GM21717 (cell line): Measurements from ENCODE around the gene TAF11L12.
"Not testable (repeated sequence)": the region's sequence is repeated elsewhere in the genome, so short reads cannot be mapped to it uniquely, and the experiment has no call there.

Experiments used
- ATAC-seq: cut with Tn5 transposase; IDR thresholded peaks from one replicate; pipeline ENCODE4 v1.9.1; 2021; ENCODE audit warnings: mild to moderate bottlenecking, moderate library complexity; ENCODE audit not compliant: unreplicated experiment

TAF11L12 gene

GRCh38 chr5:17610092-17610491, at the start of gene TAF11L12:
TSS of gene TAF11L12 (plus strand) at chr5:17610392.
- not testable (repeated sequence) for ATAC-seq

- not testable (repeated sequence) for ATAC-seq
Observed at GRCh38 chr5:17585658-17586057, 24.5 kb upstream of the TAF11L12 start, which contains the start of gene TAF11L7. TSS of gene TAF11L7 (minus strand) at chr5:17585758.

GRCh38 chr5:17590860-17591259, 19.3 kb upstream of the TAF11L12 start, which contains the start of gene TAF11L8:
TSS of gene TAF11L8 (minus strand) at chr5:17590960.
- not testable (repeated sequence) for ATAC-seq

GRCh38 chr5:17594255-17594654, 15.9 kb upstream of the TAF11L12 start, which contains the start of gene TAF11L9:
TSS of gene TAF11L9 (minus strand) at chr5:17594394.
- not testable (repeated sequence) for ATAC-seq

DNA sequence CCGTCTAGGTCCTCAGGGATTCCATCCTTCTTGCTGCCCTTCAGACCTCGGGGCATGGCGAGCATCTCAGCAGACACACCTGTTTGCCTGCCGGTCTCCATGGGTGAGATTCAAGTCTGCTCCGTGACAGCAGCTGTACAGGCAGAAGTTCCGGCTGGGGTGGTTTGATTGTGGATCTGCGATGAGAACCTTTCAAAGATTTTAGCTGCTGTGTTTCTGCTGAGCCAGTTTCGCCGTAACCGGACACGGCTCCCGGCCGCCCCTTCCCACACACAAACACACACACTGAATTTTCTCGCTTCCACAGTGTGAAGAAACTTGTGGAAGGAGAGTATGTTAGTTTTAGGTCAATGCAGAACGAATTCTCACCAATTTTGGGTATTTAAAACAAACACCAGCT, 12.5 kb upstream of the TAF11L12 start, which contains the start of gene TAF11L10:
Gene TAF11L10, minus strand, starts transcription at position 101 of the 400 bp plus-strand sequence.
- not testable (repeated sequence) for ATAC-seq

GRCh38 chr5:17603880-17604279, 6.3 kb upstream of the TAF11L12 start, which contains the start of gene TAF11L11:
TSS of gene TAF11L11 (plus strand) at chr5:17604183.
- ATAC-seq = not testable (repeated sequence)

- ATAC-seq = no peak
Observed at GRCh38 chr5:17604951-17605350, 5.2 kb upstream of the TAF11L12 start.

DNA sequence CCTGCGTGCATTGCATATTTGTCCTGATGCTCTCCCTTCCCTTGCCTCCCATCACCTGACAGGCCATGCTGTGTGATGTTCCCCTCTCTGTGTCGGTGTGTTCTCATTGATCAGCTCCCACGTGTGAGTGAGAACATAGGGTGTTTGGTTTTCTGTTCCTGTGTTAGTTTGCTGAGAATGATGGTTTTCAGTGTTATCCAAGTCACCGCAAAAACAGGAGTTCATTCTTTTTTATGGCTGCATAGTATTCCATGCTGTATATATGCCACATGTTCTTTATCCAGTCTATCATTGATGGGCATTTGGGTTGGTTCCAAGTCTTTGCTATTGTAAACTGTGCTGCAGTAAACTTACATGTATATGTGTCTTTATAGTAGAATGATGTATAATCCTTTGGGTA, 2.7 kb upstream of the TAF11L12 start:
- not testable (repeated sequence) for ATAC-seq

DNA sequence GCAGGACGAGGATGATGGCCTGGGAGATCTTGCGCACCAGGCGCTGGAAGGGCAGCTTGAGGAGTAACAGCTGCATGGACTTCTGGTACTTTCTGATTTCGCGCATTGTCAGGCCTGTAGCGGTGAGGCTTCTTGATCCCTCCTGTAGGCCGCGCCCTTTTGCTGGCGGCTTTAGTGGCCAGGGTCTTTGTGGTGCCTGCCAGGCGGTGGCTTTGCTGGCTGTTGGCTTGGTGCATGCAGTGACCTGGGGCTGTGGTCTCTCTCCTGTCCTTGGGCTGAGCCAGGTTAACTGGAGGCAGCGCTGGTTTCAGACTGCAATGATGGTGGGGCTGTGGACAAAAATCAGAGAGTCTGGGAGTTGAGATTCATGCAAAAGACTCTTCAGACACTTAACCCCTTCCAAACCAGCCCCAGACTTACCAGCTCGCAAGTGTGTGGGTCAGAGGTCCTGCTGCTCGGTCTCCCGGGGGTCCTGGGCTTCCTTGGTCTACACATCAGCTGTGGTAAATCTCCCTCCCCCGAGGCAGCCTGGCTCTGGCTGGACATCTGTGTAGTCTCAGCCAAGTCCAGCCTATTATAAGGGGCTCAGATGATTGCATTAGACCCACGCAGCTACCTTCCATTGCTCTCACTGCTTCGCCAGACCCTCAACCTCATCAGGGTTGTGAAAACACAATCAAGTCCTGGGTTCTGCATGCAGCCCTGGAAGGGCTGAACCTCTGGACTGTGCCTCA, 4.8 kb downstream of the TAF11L12 start:
- ATAC-seq = no peak

GRCh38 chr5:17619354-17619753, 9.2 kb downstream of the TAF11L12 start:
- no peak for ATAC-seq

- ATAC-seq = no peak
Observed at GRCh38 chr5:17620627-17621026, 10.4 kb downstream of the TAF11L12 start.

- no peak for ATAC-seq
Observed at GRCh38 chr5:17625686-17626085, 15.5 kb downstream of the TAF11L12 start.

DNA sequence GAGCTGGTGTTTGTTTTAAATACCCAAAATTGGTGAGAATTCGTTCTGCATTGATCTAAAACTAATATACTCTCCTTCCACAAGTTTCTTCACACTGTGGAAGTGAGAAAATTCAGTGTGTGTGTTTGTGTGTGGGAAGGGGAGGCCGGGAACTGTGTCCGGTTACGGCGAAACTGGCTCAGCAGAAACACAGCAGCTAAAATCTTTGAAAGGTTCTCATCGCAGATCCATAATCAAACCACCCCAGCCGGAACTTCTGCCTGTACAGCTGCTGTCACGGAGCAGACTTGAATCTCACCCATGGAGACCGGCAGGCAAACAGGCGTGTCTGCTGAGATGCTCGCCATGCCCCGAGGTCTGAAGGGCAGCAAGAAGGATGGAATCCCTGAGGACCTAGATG, 21.6 kb downstream of the TAF11L12 start, which contains the start of gene TAF11L13:
Gene TAF11L13, plus strand, starts transcription at position 301 of the 400 bp plus-strand sequence.
- not testable (repeated sequence) for ATAC-seq

DNA sequence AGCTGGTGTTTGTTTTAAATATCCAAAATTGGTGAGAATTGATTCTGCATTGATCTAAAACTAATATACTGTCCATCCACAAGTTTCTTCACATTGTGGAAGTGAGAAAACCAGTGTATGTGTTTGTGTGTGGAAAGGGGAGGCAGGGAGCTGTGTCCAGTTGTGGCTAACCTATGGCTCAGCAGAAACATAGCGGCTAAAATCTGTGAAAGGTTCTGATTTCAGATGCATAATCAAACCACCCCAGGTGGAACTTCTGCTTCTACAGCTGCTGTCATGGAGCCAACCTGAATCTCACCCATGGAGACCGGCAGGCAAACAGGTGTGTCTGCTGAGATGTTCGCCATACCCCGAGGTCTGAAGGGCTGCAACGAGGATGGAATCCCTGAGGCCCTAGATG, 24.0 kb downstream of the TAF11L12 start, which contains the start of gene TAF11L14:
Gene TAF11L14, plus strand, starts transcription at position 301 of the 400 bp plus-strand sequence.
- no peak for ATAC-seq

DNA sequence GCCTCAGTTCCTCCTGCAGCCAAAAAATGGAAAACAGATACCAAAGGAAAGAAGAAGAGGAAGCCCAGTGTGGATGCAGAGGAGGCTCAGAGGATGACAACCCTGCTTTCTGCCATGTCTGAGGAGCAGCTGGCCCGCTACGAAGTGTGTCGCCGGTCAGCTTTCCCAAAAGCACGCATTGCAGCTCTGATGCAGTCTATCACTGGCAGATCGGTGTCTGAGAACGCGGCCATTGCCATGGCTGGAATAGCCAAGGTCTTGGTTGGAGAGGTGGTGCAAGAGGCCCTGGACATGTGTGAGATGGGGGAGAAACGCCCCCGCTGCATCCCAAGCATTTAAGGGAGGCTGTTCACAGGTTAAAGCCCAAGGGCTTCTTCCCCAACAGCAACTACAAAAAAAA, 39.0 kb downstream of the TAF11L12 start:
- not testable (repeated sequence) for ATAC-seq

- ATAC-seq = not testable (repeated sequence)
Observed at GRCh38 chr5:17655201-17655759, 45.1 kb downstream of the TAF11L12 start.

GRCh38 chr5:17655921-17656320, 45.7 kb downstream of the TAF11L12 start:
- no peak for ATAC-seq
